Lower leg skin (tissue), 4 donors: ENCODE results near the gene FKBP11. TPM values are rescaled to one million over a fixed set of nuclear protein-coding genes. Genes with fewer than 3 reads are reported as not detected.
A peak's percentile ranks its signal among the peaks of the same experiment; 100 is the strongest.

ENCODE experiments used
- DNase-seq, 2 donors: peaks; one replicate each; pipeline ENCODE4 v3.0.0-alpha.2; 2019; ENCODE audit warnings: low spot score in 2 of 2
- H3K4me3 ChIP-seq: fragments of 200-600 bp; sonication (generic); 2 replicates; pipeline ENCODE4 v1.5.1; 2017; ENCODE audit warnings: mild to moderate bottlenecking, low read depth; ENCODE audit not compliant: poor library complexity, severe bottlenecking
- CTCF ChIP-seq, 3 donors: fragments of 450-650 bp; IDR thresholded peaks; one replicate each; pipeline ENCODE4 v1.5.1; 2016; ENCODE audit warnings: antibody characterized with exemption in 3 of 3, mild to moderate bottlenecking in 3 of 3, moderate library complexity in 2 of 3
- POLR2A ChIP-seq, 2 donors: fragments of 450-650 bp; IDR thresholded peaks; one replicate each; pipeline ENCODE4 v1.6.1; 2016 to 2017; ENCODE audit warnings: antibody characterized with exemption in 2 of 2, mild to moderate bottlenecking in 1 of 2, moderate library complexity in 1 of 2
- WGBS, 2 donors: methylation state at CpG; one replicate each; pipeline ENCODE4 v1.1.5; 2018; 5-methylcytosine and 5-hydroxymethylcytosine counted together
- intact Hi-C: fragments of 100-400 bp; cut with DNase I; formaldehyde crosslinking; loops from one replicate; pipeline ENCODE4 v1.15.0; 2023; ENCODE audit warnings: low total_unique reads
- total RNA-seq, 4 donors: library from RNA; depleted of rRNA; stranded (reverse); fragments of >200 nt; gene quantifications; one replicate each; pipeline ENCODE4 v1.1.0, GENCODE V29; 2016

The FKBP11 gene
- total RNA-seq, 4 donors from 2014 or later, result 4.3 to 8.7 (median 7.9) TPM

- peak; percentile 88 to 98 for DNase-seq
- H3K4me3 ChIP-seq, result peak within 1 kb of the TSS; percentile 99
- intact Hi-C loops, result no loop called here
- 0 to 1% methylated on average over 49 to 55 of the region's 58 CpGs for WGBS, 2 donors
- TF ChIP-seq CTCF (IDR thresholded peaks at IDR 0.05) (no peak), POLR2A (IDR thresholded peaks at IDR 0.05) (no peak)
Observed at GRCh38 chr12:48957141-48958048, 32.1 kb upstream of the FKBP11 start, which contains the start of gene ARF3. Gene ARF3 (minus strand): TSS chr12:48957487. CDS start chr12:48941095, 16,392 bp downstream.

DNA sequence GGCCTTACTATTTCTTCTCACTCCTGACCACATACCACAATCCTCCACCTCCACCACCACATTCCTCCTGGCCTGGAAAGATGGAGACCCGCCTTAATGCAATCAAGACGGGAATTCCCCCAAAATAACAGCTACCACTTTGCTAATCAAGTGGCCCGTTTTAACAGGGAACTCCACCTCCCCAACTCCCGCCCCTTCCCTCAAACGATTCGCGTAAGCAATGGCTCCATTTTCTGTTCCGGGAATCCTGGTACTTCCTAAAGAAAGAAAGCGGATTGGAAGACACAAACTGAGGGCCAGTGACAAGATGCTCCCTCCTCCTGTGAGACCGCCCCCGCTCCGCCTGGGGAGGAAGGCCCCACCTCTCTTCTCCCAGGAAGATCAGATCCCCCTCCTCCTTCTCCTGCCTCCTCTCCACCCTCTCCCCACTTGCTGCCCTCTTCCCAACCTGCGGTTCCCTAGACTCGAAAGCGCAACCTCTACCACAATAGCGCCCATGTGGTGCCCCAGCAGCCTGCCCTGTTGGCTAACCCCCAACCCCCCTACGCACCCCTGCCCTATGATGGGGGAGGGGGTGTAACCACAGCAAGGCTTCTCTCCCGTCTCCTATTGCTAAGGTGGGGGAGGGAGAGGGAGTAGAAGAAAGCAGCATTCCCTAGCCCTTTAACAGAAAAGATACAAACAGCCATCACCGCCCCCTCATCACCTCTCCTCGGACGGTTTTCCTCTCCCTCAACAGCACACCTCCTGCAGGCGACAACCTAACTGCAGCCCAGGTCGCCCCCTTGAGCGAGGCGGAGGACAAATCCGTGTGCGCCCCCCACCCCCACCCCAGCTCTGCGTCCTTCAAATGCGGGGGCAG is 31.2 kb upstream of the FKBP11 start:
- WGBS, 2 donors, result 0 to 1% methylated on average over 29 of the region's 29 CpGs
- intact Hi-C loops, result no loop called here
- DNase-seq, result peak; percentile 88 to 96
- TF ChIP-seq CTCF (IDR thresholded peaks at IDR 0.05), result no peak
- H3K4me3 ChIP-seq, result peak overlapping the region; percentile 99

DNA sequence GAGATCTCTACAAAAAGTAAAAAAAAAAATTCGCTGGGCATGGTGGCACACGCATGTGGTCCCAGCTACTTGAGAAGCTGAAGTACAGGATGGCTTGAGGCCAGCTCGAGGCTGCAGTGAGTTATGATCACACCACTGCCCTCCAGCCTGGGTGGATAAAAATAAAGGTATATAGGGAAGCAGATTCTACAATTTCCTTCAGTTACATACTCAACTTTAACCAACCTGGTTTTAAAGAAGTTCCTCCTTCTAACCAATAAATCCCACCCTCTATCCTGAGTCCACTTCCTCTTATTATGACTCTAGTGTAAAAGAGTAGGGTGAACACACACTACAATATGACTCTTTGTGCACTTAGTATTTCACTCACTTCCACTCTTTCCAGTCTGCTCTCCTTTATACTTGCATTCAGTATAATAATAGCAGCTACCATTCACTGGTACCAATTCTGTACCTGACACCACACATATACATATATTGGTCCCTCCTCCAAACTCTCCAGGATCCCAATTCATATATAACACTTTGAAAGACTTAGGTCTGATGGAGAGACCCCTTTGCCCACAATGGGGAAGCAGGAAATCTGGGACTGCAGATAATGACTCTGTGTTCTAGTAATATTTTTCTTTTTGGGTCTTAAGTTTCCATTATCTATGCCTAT is 29.7 kb upstream of the FKBP11 start:
- WGBS, 2 donors, result 54 to 68% methylated on average over 3 of the region's 3 CpGs
- intact Hi-C loops, result no loop called here
- TF ChIP-seq POLR2A (IDR thresholded peaks at IDR 0.05) (no peak), CTCF (IDR thresholded peaks at IDR 0.05) (no peak)
- DNase-seq, result no peak
- no peak overlapping the region for H3K4me3 ChIP-seq

DNA sequence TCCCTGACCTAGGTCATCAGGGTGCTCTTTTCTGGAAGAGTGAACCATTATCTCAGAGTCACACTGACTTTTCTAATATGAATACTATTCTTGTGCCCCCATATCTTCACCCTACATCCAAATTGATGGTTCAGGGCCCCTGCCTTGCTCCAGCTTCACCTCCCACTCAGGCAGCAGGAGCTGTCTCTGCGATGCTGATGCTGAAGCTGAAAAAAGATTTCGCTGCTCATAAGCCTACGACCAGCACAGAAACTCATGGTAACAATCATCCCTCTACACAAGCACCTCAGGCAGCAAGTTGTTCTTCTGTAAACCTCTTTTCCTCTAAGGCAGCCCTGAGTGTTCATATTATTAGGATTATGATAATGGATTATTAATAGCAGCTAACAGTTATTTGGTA is 28.8 kb upstream of the FKBP11 start:
- TF ChIP-seq CTCF (IDR thresholded peaks at IDR 0.05) (no peak), POLR2A (IDR thresholded peaks at IDR 0.05) (no peak)
- H3K4me3 ChIP-seq, result no peak overlapping the region
- intact Hi-C loops, result no loop called here
- 93 to 99% methylated on average over 3 of the region's 3 CpGs for WGBS, 2 donors
- DNase-seq, result no peak

GRCh38 chr12:48952691-48953090 is 27.4 kb upstream of the FKBP11 start:
- no peak for DNase-seq
- intact Hi-C loops, result no loop called here
- no peak overlapping the region for H3K4me3 ChIP-seq
- TF ChIP-seq POLR2A (IDR thresholded peaks at IDR 0.05) (no peak), CTCF (IDR thresholded peaks at IDR 0.05) (no peak)
- WGBS, 2 donors, result 84 to 95% methylated on average over 4 of the region's 4 CpGs
